Endometrium (tissue), 2 donors: ENCODE data around the gene HERC3.
"Not testable (repeated sequence)": the region's sequence is repeated elsewhere in the genome, so short reads cannot be mapped to it uniquely, and the experiment has no call there.

Experiments
- FAIRE-seq: peaks from 2 replicates; lab custom pipeline; 2012; peaks lifted over from hg19 to GRCh38; lab: Jason Lieb, UNC
- donor health status: control.
- donor health status: control.

The HERC3 gene

DNA sequence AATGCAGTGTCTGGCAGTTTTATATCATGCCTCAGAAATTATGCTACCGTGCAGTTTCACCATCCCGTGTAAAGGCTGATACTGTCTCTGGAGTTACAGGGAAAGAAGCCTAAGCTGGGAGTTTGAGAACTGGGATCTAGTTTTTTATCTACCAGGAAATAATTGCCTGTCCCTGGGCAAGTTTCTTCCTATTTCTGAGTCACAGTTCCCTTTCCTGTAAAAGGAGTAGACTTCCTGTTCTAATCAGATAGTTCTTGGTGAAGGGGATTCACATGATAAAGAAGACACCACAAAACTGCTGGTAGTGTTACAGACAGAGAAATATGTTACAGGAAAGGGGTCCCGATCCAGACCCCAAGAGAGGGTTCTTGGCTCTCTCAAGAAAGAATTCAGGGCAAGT lies 17.1 kb downstream of the HERC3 start:
- no peak for FAIRE-seq

DNA sequence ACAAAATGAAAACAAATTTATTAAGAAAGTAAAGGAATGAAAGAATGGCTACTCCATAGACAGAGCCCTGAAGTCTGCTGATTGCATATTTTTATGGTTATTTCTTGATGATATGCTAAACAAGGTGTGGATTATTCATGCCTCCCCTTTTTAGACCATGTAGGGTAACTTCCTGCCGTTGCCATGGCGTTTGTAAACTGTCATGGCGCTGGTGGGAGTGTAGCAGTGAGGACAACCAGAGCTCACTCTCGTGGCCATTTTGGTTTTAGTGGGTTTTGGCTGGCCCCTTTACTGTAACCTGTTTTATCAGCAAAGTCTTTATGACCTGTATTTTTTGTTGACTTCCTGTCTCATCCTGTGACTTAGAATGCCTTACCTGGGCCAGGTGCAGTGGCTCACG lies 17.5 kb downstream of the HERC3 start:
- not testable (repeated sequence) for FAIRE-seq

DNA sequence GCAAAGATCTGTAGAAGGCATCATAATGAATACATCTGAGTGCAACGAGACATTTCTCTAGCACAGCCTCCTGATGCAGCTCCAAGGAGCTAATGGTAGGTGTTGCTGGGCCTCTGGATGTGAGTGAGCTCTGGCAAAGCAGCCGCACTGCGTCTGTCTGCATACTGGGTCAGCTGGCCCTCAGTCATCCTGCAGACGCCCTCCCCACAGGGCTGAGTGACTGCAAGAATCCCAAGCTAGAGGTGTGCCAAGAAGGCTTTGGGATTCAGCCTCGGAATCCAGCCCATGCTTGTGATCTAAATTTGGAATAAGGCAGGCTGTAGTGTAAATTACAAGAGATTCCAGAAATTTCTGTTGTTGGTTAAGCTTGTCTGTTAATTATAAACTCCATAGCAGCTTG lies 18.5 kb downstream of the HERC3 start:
- FAIRE-seq = no peak

GRCh38 chr4:88613417-88613875 lies 21.2 kb downstream of the HERC3 start:
- no peak for FAIRE-seq

DNA sequence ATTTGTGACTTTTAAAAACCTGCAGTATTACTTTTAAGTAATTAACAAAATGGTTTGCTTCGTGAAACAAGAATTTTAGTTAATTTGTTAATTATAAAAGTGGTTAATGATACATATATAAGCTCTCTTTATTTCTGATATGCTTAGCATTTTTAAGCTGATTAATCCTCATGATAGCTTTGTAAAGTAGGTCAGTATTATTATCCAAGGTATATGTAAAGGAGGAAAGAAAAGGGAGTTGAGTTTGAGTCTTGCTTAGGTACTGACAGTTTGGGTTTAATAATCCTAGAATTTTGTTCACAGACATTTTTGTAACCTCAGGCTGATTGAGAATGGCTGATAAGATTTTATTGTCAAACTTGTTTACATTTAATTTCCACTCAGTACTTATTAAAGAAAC lies 21.8 kb downstream of the HERC3 start:
- FAIRE-seq = no peak

- no peak for FAIRE-seq
These were observed 24.2 kb downstream of the HERC3 start for GRCh38 chr4:88616275-88617150.

GRCh38 chr4:88618782-88619485 lies 26.7 kb downstream of the HERC3 start:
- no peak for FAIRE-seq

GRCh38 chr4:88619971-88620370 lies 27.7 kb downstream of the HERC3 start:
- no peak for FAIRE-seq

- no peak for FAIRE-seq
These were observed 29.6 kb downstream of the HERC3 start for GRCh38 chr4:88621763-88622327.

DNA sequence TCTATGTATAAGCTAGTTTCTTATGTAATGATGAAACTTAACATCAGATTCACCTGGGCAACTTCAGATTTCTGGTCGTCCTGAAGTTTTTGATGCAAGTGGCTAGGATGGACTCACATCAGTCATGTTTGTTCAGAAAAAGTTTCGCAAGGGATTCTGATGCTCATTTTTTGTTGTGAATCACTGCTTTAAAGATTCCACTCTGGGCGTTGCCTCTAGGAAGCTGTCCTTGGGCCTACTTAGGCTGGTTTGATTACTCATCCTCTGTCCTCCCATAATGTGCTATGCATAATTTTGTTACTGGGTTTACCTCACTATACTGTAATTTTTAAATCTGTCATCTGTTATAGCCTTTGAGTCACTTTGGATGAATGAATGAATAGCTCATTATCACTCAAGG lies 30.8 kb downstream of the HERC3 start:
- no peak for FAIRE-seq

DNA sequence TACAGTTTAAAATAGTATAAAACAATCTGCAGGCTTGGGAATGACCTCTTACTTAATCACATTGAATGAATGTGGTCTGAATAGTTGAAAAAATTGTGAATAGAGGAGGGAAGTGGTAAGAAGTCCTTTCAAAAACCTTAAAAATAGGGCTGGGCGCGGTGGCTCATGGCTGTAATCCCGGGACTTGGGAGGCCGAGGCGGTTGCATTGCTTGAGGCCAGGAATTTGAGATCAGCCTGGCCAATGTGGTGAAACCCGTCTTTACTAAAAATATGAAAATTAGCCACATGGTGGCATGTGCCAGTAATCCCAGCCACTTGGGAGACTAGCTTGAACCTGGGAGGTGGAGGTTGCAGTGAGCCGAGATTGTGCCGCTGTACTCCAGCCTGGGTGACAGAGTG lies 36.5 kb downstream of the HERC3 start:
- no peak for FAIRE-seq

DNA sequence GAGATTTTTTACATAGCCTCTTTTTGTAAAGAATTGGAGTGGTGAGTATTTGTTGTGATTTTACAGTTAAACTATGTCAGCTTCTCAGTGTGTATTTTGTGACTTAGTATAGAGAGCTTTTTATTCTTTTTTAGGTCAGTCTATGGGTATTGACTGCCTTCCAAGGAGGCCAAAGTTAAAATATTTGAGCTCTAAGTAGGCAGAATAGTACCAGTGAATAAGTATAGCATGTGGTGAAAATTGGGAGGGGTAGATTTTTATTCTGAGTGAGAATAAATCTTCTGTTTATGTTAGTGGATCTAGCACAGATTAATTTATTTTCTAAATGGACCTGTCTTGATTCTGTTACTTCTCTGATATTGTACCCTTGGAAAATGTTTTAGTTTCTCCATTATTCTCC lies 37.5 kb downstream of the HERC3 start:
- FAIRE-seq = no peak

DNA sequence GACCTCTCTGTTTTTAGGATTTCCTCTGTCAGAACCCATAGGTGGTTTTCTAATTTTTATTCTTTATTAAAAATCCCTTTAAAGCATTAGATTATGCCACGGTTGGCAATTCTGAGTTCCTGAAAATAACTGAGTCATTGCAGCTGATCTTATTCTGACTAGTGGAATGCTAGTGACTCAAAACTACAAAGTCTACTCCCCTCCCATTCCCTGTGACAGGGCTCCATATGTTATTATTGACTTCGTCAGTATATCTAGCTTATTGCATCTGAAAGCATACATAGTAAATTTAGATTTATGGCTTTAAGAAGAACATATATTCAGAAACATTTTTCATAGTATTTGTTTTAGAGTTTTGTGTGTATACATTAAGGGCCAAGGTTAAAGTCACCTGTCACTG lies 38.5 kb downstream of the HERC3 start:
- FAIRE-seq = no peak

DNA sequence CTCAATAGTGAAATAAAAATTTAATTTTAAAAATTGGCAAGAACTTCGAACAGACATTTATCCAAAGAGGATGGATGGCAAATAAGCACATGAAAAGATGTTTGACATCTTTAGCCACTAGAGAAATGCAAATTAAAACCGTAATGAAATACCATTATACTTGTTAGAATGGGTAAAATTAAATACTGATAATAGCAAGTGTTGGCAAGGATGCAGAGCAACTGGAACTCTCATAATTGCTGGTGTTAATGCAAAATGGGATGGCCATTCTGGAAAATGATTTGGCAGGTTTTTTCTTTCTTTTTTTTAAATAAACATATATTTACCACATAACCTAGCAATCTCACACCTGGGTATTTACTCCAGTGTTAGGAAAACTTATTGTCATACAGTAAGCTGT lies 51.7 kb downstream of the HERC3 start:
- no peak for FAIRE-seq

GRCh38 chr4:88645994-88646393 lies 53.7 kb downstream of the HERC3 start:
- FAIRE-seq = no peak

DNA sequence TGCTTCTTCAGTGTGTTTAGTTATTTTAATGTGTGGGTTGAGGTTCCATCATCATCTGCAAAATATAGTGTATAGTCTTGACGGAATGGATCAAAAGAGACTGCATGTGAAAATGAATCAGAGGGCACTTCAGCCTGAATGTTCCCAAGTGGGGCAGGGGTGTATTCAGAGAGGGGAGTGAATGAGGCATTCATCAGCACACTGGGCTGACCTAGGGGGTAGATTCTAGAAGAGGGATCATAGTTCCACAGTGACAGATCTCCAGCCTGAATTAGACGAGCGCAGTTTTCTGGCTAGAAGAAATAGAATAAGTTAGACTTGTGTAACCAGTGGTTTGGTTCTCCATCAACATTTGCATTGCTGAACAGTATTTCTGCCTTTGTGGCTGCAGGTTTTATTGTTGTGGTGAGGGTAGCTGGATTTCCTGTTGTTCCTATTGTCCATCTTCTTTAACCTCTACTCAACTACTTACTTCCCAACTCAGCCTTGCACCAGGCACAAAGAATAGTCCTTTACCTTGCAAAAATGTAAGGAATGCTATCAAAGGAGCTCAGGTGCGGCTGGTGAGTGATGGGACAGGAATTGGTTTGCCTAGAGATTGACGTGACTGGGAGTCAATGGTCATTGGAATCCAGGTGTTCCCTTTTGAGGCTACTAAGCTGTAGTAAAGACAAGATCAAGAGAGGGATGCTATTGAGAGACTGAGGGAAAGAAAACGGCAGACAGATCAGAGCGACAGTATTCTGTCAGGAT lies 54.4 kb downstream of the HERC3 start:
- no peak for FAIRE-seq

DNA sequence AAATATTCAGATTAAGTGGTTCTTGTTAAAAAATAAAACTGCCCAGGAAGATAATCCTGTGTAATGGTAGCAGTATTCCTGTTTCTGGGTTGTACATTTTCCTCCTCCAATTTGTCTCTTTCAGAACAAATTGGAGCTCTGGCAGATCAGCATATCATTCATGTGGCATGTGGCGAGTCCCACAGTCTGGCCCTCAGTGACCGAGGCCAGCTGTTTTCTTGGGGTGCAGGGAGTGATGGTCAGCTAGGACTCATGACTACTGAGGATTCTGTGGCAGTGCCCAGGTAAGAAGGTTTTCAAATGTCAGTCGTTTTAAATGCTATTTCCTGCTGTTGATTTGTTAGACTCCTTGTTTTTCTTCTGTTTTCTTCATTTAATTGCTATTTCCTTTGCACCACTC lies 57.4 kb downstream of the HERC3 start:
- no peak for FAIRE-seq

GRCh38 chr4:88653371-88653946 lies 61.2 kb downstream of the HERC3 start:
- FAIRE-seq = no peak

GRCh38 chr4:88655226-88655625 lies 62.9 kb downstream of the HERC3 start:
- FAIRE-seq = no peak

DNA sequence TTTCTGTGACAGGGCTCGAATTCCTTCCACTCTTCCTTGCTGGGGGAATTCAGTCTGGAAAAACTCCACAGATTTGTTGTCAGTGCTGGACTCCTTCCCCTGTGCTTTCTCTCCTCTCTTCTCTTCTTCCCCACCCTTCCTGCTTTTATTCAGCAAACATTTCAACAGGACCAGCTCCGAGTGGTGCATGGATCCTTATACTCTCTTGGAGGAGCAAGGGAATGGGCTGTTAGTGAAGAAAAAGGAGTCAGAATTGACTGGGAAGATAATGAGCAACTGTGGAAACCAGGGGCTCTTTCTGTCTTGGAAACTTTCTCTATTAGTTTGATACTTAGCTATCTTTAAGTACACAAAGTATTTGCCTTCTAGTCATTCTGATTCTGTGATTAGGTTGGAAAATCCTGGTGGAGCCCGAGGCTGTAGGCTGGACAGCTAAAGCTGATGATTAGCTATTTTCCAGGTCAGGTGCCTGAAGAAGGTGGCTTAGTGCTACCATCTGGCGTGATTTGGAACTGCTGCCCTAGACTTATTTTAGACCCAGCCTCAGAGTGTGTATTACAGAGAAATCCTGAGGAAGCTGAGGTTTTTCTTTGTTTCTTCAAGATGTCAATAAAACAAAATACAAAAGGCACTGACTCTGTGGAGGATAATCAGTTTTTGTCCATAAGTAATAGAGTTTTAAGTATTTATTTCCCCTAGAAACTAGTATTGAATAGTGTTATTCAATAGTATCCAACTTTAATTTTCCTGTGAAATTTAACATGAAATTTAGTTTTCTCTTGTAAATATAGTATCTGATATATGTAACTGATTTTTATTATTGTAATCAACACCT lies 67.0 kb downstream of the HERC3 start:
- no peak for FAIRE-seq

DNA sequence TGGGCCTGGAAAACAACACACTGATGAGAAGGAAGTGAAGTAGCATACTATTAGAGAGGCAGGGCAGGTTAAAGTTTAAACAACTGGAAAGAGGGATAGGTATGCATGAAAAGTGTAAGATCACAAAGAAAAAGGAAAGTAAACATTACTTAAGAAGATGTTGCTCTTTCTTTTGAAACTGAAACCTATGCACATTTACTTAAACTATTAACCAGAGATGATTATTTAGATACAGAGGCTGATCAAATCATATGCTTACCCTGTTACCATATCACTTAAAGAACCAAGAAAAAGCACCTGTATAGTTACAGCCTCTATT lies 67.6 kb downstream of the HERC3 start:
- no peak for FAIRE-seq
